Mammary microvascular endothelial cell (primary cell): ENCODE measurements around the gene OR4C5. TPM values are rescaled to one million over a fixed set of nuclear protein-coding genes. Genes with fewer than 3 reads are reported as not detected.

Source experiments
- total RNA-seq: library from RNA; depleted of rRNA; stranded (reverse); fragments of >200 nt; gene quantifications from 2 replicates; pipeline ENCODE4 v1.2.3, GENCODE V29; 2015

Gene OR4C5
- total RNA-seq = not detected in 2 replicates

DNA sequence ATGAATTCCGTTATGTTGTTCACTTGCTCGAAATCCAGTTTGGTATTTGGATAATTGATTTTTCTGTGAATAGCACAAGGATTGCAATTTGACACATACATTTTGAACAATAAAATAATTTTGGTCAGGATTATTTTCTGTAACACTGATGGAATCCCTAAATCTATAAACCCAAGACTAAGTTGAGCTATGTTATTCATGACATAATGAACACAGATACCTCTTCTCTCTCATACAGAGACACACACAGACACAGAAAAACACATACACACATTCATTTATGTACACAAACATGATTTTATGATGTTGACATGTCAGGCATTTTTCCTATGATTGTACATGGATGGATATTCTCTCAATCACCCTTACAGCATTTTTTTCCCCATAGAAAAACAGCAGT is at the start of gene OR4C5:
Gene OR4C5 (minus strand): TSS at position 101 of the 400 bp plus-strand sequence. CDS start 0 bp downstream, at position 101.

DNA sequence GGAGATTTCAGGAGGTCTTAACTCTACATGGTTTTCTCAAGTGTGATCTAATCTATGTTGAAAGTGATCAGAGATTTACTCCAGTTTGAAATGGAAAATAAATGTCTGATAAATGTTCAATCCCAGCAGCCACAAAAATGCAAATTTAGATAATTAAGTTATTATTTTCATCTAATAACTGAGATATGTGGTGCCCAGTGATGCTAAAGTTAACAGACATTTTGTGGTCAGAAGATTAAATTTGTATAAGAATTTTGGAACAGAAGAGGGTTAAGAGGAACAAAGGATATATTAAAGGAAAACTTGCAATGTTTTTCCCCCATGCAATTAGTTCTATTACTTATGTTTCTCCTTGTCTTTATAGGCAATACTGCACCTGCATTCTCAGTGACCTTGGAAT is 41.6 kb downstream of the OR4C5 start, which contains the start of gene OR4C3:
Gene OR4C3 (plus strand): TSS at position 301 of the 400 bp plus-strand sequence. CDS start 102 bp downstream, outside the sequence.

Other genes with a start within 250 kb of the OR4C5 start
- not detected in 2 replicates for gene OR4B1, start 149.7 kb downstream of the OR4C5 start, total RNA-seq
- not detected in 2 replicates for gene OR4X2, start 121.4 kb downstream of the OR4C5 start, total RNA-seq
- gene OR4X1, start 102.6 kb downstream of the OR4C5 start, total RNA-seq = not detected in 2 replicates
- gene OR4S1, start 60.2 kb downstream of the OR4C5 start, total RNA-seq = not detected in 2 replicates
- gene OR4C3, start 41.5 kb downstream of the OR4C5 start, total RNA-seq = not detected in 2 replicates
- not detected in 2 replicates for gene OR4A47, start 122.3 kb upstream of the OR4C5 start, total RNA-seq